K562 (cell line): ENCODE data around the gene TINAG. TPM values are rescaled to one million over a fixed set of nuclear protein-coding genes. Genes with fewer than 3 reads are reported as not detected.

Source experiments
- ATAC-seq: fragments of 200-7000 bp; cut with Tn5 transposase; 3 replicates; pipeline ENCODE4 v1.9.1; 2020; ENCODE audit warnings: moderate library complexity
- BruUV-seq: library from RNA; stranded (reverse); fragments of 400-500 nt; replicated peaks from 2 replicates; lab custom pipeline; 2021; lab: Mats Ljungman, UMichigan
- CTCF ChIA-PET: fragments of 300-600 bp; formaldehyde crosslinking; extraction: SDS; loops from one replicate; lab custom pipeline; 2021; ENCODE audit warnings: low intra/inter-chr PET ratio; lab: Yijun Ruan, JAX
- POLR2A ChIA-PET: fragments of 300-600, 350-650 bp; sonication (Branson Sonifier 250); formaldehyde crosslinking; extraction: SDS; loops from one replicate; lab custom pipeline; 2021; ENCODE audit warnings: antibody characterized with exemption, inconsistent platforms; lab: Yijun Ruan, JAX
- DNase-seq, 4 experiments: peaks; one replicate each; pipeline versions ENCODE4 v3.0.0 to v3.0.0-alpha.2; 2011 to 2018; ENCODE audit warnings: low spot score in 3 of 4, mixed read lengths in 3 of 4; ENCODE audit errors: extremely low read depth in 1 of 4
- FAIRE-seq: peaks from 2 replicates; lab custom pipeline; 2011; peaks lifted over from hg19 to GRCh38; lab: Jason Lieb, UNC
- H2AFZ ChIP-seq: 2 replicates; pipeline ENCODE4 v1.6.0; 2011; ENCODE audit warnings: low read depth, low read length, control low read depth, inconsistent platforms
- H3K27ac ChIP-seq: fragments of 200-600 bp; 3 replicates; pipeline ENCODE4 v1.8.0; 2011; ENCODE audit warnings: low read depth, mild to moderate bottlenecking, control low read depth, inconsistent platforms, low read length, moderate library complexity, mixed read lengths; ENCODE audit errors: extremely low read depth
- H3K27me3 ChIP-seq, 2 experiments: fragments of 300-600 bp in 1 of 2; 2 replicates in 1 of 2; 3 replicates in 1 of 2; pipeline versions ENCODE4 v1.6.0 to v1.8.0; 2011; ENCODE audit warnings: inconsistent platforms in 2 of 2, low read length in 2 of 2, mild to moderate bottlenecking in 1 of 2, mixed read lengths in 1 of 2, moderate library complexity in 1 of 2; ENCODE audit not compliant: control insufficient read depth in 2 of 2, insufficient read depth in 2 of 2
- H3K36me3 ChIP-seq: fragments of 300-600 bp; 3 replicates; pipeline ENCODE4 v1.8.0; 2011; ENCODE audit warnings: mild to moderate bottlenecking, low read length, inconsistent platforms; ENCODE audit not compliant: control insufficient read depth, insufficient read depth
- H3K4me1 ChIP-seq, 2 experiments: fragments of 200-600 bp in 1 of 2; replicated peaks in 1 of 2; 2 replicates in 1 of 2; 3 replicates in 1 of 2; pipeline versions ENCODE4 v1.5.1 to v1.8.0; 2011; ENCODE audit warnings: inconsistent platforms in 2 of 2, low read length in 2 of 2, mild to moderate bottlenecking in 1 of 2, mixed read lengths in 1 of 2, moderate library complexity in 1 of 2; ENCODE audit not compliant: control insufficient read depth in 2 of 2, insufficient read depth in 2 of 2
- H3K4me2 ChIP-seq: 2 replicates; pipeline ENCODE4 v1.6.1; 2011; ENCODE audit warnings: low read length, control low read depth, inconsistent platforms, mixed read lengths; ENCODE audit not compliant: insufficient read depth
- H3K4me3 ChIP-seq: fragments of 200-600 bp; sonication (generic), shearing (Covaris generic); 2 replicates; pipeline ENCODE4 v1.5.1; 2016; ENCODE audit warnings: control low read depth, inconsistent platforms
- H3K79me2 ChIP-seq: fragments of 200-600 bp; 3 replicates; pipeline ENCODE4 v1.8.0; 2011; ENCODE audit warnings: low read length, inconsistent platforms; ENCODE audit not compliant: control insufficient read depth, insufficient read depth
- H3K9ac ChIP-seq, 2 experiments: 2 replicates each; pipeline versions ENCODE4 v1.6.0 to v1.6.1; 2011; ENCODE audit warnings: low read depth in 2 of 2, low read length in 2 of 2, control low read depth in 1 of 2, inconsistent platforms in 1 of 2, mild to moderate bottlenecking in 1 of 2, mixed read lengths in 1 of 2; ENCODE audit not compliant: insufficient read depth in 1 of 2
- H3K9me1 ChIP-seq: one replicate; pipeline ENCODE4 v1.6.0; 2011; ENCODE audit warnings: inconsistent platforms, mild to moderate bottlenecking, low read length, moderate library complexity; ENCODE audit not compliant: control insufficient read depth, insufficient read depth
- H3K9me3 ChIP-seq: replicated peaks from 2 replicates; pipeline ENCODE4 v1.5.1; 2011; ENCODE audit warnings: low read depth, low read length, inconsistent platforms; ENCODE audit not compliant: control insufficient read depth, insufficient read depth
- H4K20me1 ChIP-seq: replicated peaks from 2 replicates; pipeline ENCODE4 v1.6.1; 2011; ENCODE audit warnings: low read length, inconsistent platforms, mixed read lengths; ENCODE audit not compliant: control insufficient read depth, insufficient read depth
- BMI1 ChIP-seq: fragments of 150-350 bp; IDR thresholded peaks from 2 replicates; pipeline ENCODE4 v1.6.1; 2014; ENCODE audit warnings: low read length
- NR4A1 ChIP-seq, 2 experiments: fragments of 250-450 bp in 1 of 2; fragments of 450-650 bp in 1 of 2; sonication (Bioruptor Pico) in 1 of 2; IDR thresholded peaks; 2 replicates each; pipeline versions ENCODE4 v1.4.0 to v1.6.1; 2016 to 2020; ENCODE audit warnings: mild to moderate bottlenecking in 2 of 2, missing compliant biosample characterization in 1 of 2, missing genetic modification characterization in 1 of 2, moderate library complexity in 1 of 2
- RFX1 ChIP-seq: fragments of 450-650 bp; IDR thresholded peaks from 2 replicates; pipeline ENCODE4 v1.6.1; 2016; ENCODE audit warnings: mild to moderate bottlenecking, moderate library complexity
- ZNF165 ChIP-seq: fragments of 250-450 bp; sonication (Bioruptor Pico); IDR thresholded peaks from 2 replicates; pipeline ENCODE4 v1.4.0; 2020; ENCODE audit warnings: borderline replicate concordance
- ZNF212 ChIP-seq: fragments of 450-650 bp; formaldehyde crosslinking; IDR thresholded peaks from 2 replicates; pipeline ENCODE4 v1.4.0; 2020; ENCODE audit warnings: mild to moderate bottlenecking
- ZNF347 ChIP-seq: fragments of 450-650 bp; formaldehyde crosslinking; IDR thresholded peaks from 2 replicates; pipeline ENCODE4 v1.4.0; 2020; ENCODE audit warnings: low read depth, mild to moderate bottlenecking, moderate library complexity
- ZNF699 ChIP-seq: fragments of 250-450 bp; sonication (Bioruptor Pico); IDR thresholded peaks from 2 replicates; pipeline ENCODE4 v1.8.0; 2021; ENCODE audit warnings: mild to moderate bottlenecking, moderate library complexity; ENCODE audit not compliant: insufficient replicate concordance
- WGBS: fragments of 100-300 bp; shearing (Covaris generic); methylation state at CpG from one replicate; pipeline ENCODE4 v1.1.6; 2016; ENCODE audit warnings: low coverage, mixed read lengths; ENCODE audit not compliant: insufficient coverage; ENCODE audit errors: missing lambda C conversion rate; 5-methylcytosine and 5-hydroxymethylcytosine counted together
- in situ Hi-C: fragments of 300-500 bp; cut with MboI; formaldehyde crosslinking; loops from 4 replicates; pipeline ENCODE4 v1.15.0; 2018; ENCODE audit warnings: inconsistent platforms, mixed read lengths
- intact Hi-C: fragments of 100-400 bp; cut with micrococcal nuclease; formaldehyde crosslinking; loops from 2 replicates; pipeline ENCODE4 v1.14.2; 2022
- polyA plus RNA-seq, 8 experiments: library from polyadenylated mRNA; depleted of rRNA in 4 of 8; stranded (reverse) in 5 of 8; unstranded in 3 of 8; fragments of >200 nt; fragmentation: Nextera tagmentation in 2 of 8; fragmentation: Illumina TruSeq in 1 of 8; extraction: Ambion mirVana in 2 of 8; extraction: Trizol in 1 of 8; gene quantifications; 2 replicates each; pipeline versions ENCODE4 v1.2.1 to v1.2.3, GENCODE V29; 2011 to 2014; ENCODE audit warnings: inconsistent platforms in 1 of 8, missing spikeins in 1 of 8
- total RNA-seq, 7 experiments: library from RNA; depleted of rRNA in 6 of 7; stranded (reverse); fragments of >200 nt in 6 of 7; fragmentation: Illumina TruSeq in 2 of 7; extraction: Trizol in 2 of 7; gene quantifications; 2 replicates each; pipeline versions ENCODE4 v1.2.1 to v1.2.3, GENCODE V29; 2011 to 2021; ENCODE audit warnings: low replicate concordance in 1 of 7

TINAG gene
- total and polyA plus RNA-seq, 9 of the 15 experiments (the other 6 are each of a cell fraction or from before 2014, with no cell fraction given), result not detected

- H3K36me3 ChIP-seq, result no peaks in the 10 kb centered on the region
- in situ Hi-C loops (no loop called here), intact Hi-C loops (no loop called here)
- DNase-seq (no peak), FAIRE-seq (no peak), ATAC-seq (no peak)
- H3K4me3 ChIP-seq, result no peak overlapping the region
- POLR2A ChIA-PET, result no interaction called here
- H3K9me3 ChIP-seq, result no peaks in the 10 kb centered on the region; the same call in 1 of the 2 replicates
- H3K79me2 ChIP-seq, result no peaks in the 10 kb centered on the region
- WGBS, result 3% methylated on average over 2 of the region's 2 CpGs
- no peaks in the 10 kb centered on the region for H3K27me3 ChIP-seq
- no peaks in the 10 kb centered on the region for H3K9me1 ChIP-seq
- H3K4me1 ChIP-seq, result no peaks in the 10 kb centered on the region
- H2AFZ ChIP-seq, result no peak overlapping the region
- H3K27ac ChIP-seq, result no peak overlapping the region
- no peak for TF ChIP-seq NR4A1 (CRISPR knock-in tag; IDR thresholded peaks at IDR 0.05)
- TF ChIP-seq NR4A1 (tag; IDR thresholded peaks at IDR 0.05), result no peak
- no peak for TF ChIP-seq ZNF347
- no peak for TF ChIP-seq RFX1
- TF ChIP-seq ZNF165 (CRISPR knock-in tag), result no peak
- TF ChIP-seq, all 486 proteins: peak for 0
- CTCF ChIA-PET, result no interaction called here
- Histone ChIP-seq H4K20me1 (no peaks in the 10 kb centered on the region), H3K4me2 (no peak overlapping the region), H3K9ac (no peak overlapping the region)
- BruUV-seq, result no TSS peak
These were observed 45.7 kb downstream of the TINAG start for GRCh38 chr6:54353975-54354374.

- no TSS peak for BruUV-seq
- ATAC-seq (no peak), FAIRE-seq (no peak), DNase-seq (no peak)
- CTCF ChIA-PET, result no interaction called here
- no peaks in the 10 kb centered on the region for H3K4me1 ChIP-seq
- intact Hi-C loops, result no loop called here
- no peaks in the 10 kb centered on the region for H3K79me2 ChIP-seq
- WGBS, result 0% methylated on average over 2 of the region's 2 CpGs
- H3K4me3 ChIP-seq, result no peak overlapping the region
- no peak overlapping the region for H2AFZ ChIP-seq
- H4K20me1 ChIP-seq, result no peaks in the 10 kb centered on the region
- H3K27me3 ChIP-seq, result no peaks in the 10 kb centered on the region
- POLR2A ChIA-PET, result no interaction called here
- TF ChIP-seq ZNF699 (CRISPR knock-in tag) (no peak), BMI1 (no peak), ZNF212 (CRISPR knock-in tag) (no peak)
- no peak overlapping the region for H3K4me2 ChIP-seq
- H3K9me1 ChIP-seq, result no peaks in the 10 kb centered on the region
- H3K36me3 ChIP-seq, result no peaks in the 10 kb centered on the region
- no peak overlapping the region for H3K27ac ChIP-seq
- H3K9ac ChIP-seq, result no peak overlapping the region
- no peaks in the 10 kb centered on the region; the same call in 1 of the 2 replicates for H3K9me3 ChIP-seq
- in situ Hi-C loops, result no loop called here
These were observed 46.4 kb downstream of the TINAG start for GRCh38 chr6:54354608-54355007.
